Measurements from ENCODE around the gene LCE2D.

LCE2D gene

DNA sequence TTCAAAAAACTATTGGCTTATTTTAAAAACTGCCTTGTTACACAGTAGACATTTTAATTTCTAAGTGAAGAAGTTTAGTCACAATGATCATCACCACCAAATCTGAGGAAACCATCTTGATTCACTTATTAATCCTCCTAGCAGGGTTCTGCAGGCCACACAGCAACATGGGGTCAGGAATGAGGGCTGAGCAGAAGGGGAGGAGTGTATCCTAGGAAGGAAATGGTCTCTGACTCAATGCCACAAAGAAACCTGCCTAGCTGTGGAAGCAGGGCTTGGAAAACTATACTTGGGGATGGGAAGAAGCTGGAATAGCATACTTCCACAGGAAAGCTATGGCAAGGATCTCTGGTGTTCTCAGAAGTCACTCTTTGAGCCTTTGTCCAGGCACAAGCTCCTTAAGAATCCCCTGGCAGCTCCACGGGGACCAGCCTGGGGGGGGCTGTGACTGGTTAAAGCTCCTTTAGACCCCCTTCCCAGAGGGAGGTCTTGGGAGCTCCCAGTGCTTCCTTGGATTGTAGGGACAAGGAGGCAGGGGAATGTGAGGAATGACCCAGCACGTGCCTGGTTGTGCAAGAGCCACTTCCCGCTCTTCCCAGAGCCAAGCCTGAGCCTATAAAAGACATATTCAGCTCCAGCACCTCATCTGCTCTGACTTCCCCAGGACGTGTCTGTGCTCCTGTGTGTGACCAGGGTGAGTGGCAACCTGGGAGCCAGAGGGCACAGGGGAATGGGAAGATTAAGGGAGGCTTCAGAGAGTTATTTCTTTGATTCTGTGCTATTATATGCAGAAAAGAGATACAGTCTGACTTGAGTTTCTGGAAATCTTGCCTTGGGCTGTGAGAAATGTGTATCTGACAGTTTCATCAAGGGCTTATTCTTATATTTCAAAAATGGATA lies 34.8 kb downstream of the LCE2D start, which contains the start of gene LCE2A:
TSS of gene LCE2A (plus strand) at position 645 of the 900 bp plus-strand sequence. CDS start 557 bp downstream, outside the sequence.
- no peak for DNase-seq

DNA sequence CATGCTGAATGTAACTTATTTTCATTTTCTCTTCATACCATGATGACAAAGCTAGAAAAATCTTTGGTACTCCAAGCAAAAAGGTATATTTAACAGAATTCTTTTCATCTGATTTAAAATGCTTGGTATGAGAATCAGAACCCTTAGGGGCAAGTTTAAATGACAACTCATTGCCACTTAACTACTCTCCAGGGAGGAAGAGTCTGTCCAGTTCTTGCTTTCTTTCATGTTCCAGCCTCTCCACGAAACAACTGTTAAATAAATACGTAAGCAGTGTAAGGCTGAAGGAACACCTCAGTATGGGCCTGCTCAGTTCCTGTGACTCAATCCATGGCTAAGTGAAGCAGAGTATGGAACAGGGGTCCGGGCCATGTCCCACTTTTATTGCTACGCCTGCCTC lies 36.6 kb downstream of the LCE2D start:
- no peak for DNase-seq

DNA sequence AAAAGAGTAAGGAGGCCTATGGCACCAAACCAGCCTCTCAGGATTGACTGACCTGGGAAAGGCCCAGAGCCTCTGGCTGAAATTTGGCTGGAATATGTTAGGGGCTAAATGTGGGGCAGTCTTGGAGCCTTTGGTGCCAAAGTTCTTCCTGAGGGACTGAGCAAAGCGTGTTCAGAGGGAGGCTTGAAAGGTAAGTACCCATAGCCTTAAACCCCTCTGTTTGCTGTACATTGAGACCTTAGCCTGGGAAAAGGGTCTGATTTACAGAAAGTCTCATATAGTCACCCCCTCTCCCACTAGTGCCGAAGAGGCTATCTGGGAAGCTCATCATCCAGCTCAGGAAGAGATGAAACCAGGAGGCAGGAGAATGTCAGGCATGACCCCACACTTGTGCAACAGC lies 44.7 kb downstream of the LCE2D start, which contains the start of gene LCE4A:
TSS of gene LCE4A (plus strand) at position 301 of the 400 bp plus-strand sequence. CDS start 916 bp downstream, outside the sequence.
- DNase-seq = no peak

All from NCI-H187 (cell line).